A673 (cell line): ENCODE data around the gene PALLD.

Experiments used
- CTCF ChIP-seq: fragments of 300-800, 200-600 bp; sonication (generic); conservative IDR thresholded peaks from 2 replicates; pipeline ENCODE4 v1.5.1; 2017; ENCODE audit warnings: low read depth, mild to moderate bottlenecking, antibody characterized with exemption, low read length, moderate library complexity, mixed read lengths
- EZH2 ChIP-seq: fragments of 200-600 bp; sonication (generic); IDR thresholded peaks from 2 replicates; pipeline ENCODE4 v1.6.1; 2017; ENCODE audit warnings: borderline replicate concordance, low read depth, mild to moderate bottlenecking, mixed read lengths, antibody characterized with exemption, low read length; ENCODE audit not compliant: poor library complexity, severe bottlenecking

GRCh38 chr4:168585168-168586091 lies 88.6 kb downstream of the PALLD start:
- TF ChIP-seq CTCF (peak; percentile 91), EZH2 (no peak)
